CD14-positive monocyte (primary cell): ENCODE data around the gene MESD. TPM values are rescaled to one million over a fixed set of nuclear protein-coding genes. Genes with fewer than 3 reads are reported as not detected.

Experiments
- DNase-seq, 3 donors: peaks; one replicate each; pipeline ENCODE4 v3.0.0-alpha.2; 2011 to 2022
- H2AFZ ChIP-seq: 2 replicates; pipeline ENCODE4 v1.6.0; 2012; ENCODE audit warnings: mild to moderate bottlenecking, low read depth, low read length, inconsistent platforms; ENCODE audit not compliant: insufficient read depth, poor library complexity, severe bottlenecking
- H3K27ac ChIP-seq, 2 donors: 1 replicate in 1 of 2; 2 replicates in 1 of 2; pipeline ENCODE4 v1.5.1; 2012 to 2013; ENCODE audit warnings: low read length in 2 of 2, control low read depth in 1 of 2, inconsistent platforms in 1 of 2, low read depth in 1 of 2, mild to moderate bottlenecking in 1 of 2
- H3K27me3 ChIP-seq, 2 donors: one replicate each; pipeline versions ENCODE4 v1.6.0 to v1.6.1; 2011 to 2013; ENCODE audit warnings: low read length in 2 of 2; ENCODE audit not compliant: control insufficient read depth in 2 of 2, insufficient read depth in 2 of 2
- H3K36me3 ChIP-seq, 2 donors: replicated peaks in 1 of 2; 1 replicate in 1 of 2; 2 replicates in 1 of 2; pipeline versions ENCODE4 v1.5.1 to v1.6.1; 2012 to 2013; ENCODE audit warnings: low read length in 2 of 2, control low read depth in 1 of 2, inconsistent platforms in 1 of 2, mild to moderate bottlenecking in 1 of 2; ENCODE audit not compliant: insufficient read depth in 2 of 2, control insufficient read depth in 1 of 2
- H3K4me1 ChIP-seq, 2 donors: 1 replicate in 1 of 2; 2 replicates in 1 of 2; pipeline versions ENCODE4 v1.5.1 to v1.6.1; 2012 to 2013; ENCODE audit warnings: low read length in 2 of 2, control low read depth in 1 of 2, inconsistent platforms in 1 of 2, mild to moderate bottlenecking in 1 of 2, moderate library complexity in 1 of 2; ENCODE audit not compliant: insufficient read depth in 2 of 2, control insufficient read depth in 1 of 2
- H3K4me2 ChIP-seq: replicated peaks from 2 replicates; pipeline ENCODE3; 2012; ENCODE audit warnings: low read length, moderate library complexity, mild to moderate bottlenecking; ENCODE audit not compliant: poor library complexity, severe bottlenecking; ENCODE audit errors: extremely low read depth
- H3K4me3 ChIP-seq, 3 experiments: fragments of 200-600 bp in 1 of 3; sonication (generic) in 1 of 3; replicated peaks in 1 of 3; 1 replicate in 2 of 3; 2 replicates in 1 of 3; pipeline ENCODE4 v1.5.1; 2011 to 2013; ENCODE audit warnings: low read length in 3 of 3, mild to moderate bottlenecking in 3 of 3, control low read depth in 2 of 3, low read depth in 2 of 3, inconsistent platforms in 1 of 3, moderate library complexity in 1 of 3
- H3K79me2 ChIP-seq: 2 replicates; pipeline ENCODE4 v1.6.0; 2012; ENCODE audit warnings: mild to moderate bottlenecking, control low read depth, inconsistent platforms, low read length, moderate library complexity; ENCODE audit not compliant: insufficient read depth
- H3K9ac ChIP-seq: 2 replicates; pipeline ENCODE4 v1.6.0; 2017; ENCODE audit warnings: low read length, mild to moderate bottlenecking; ENCODE audit not compliant: insufficient read depth, poor library complexity, severe bottlenecking
- H3K9me3 ChIP-seq, 2 donors: replicated peaks in 1 of 2; 1 replicate in 1 of 2; 2 replicates in 1 of 2; pipeline versions ENCODE4 v1.5.1 to v1.6.1; 2012 to 2013; ENCODE audit warnings: low read length in 2 of 2, control low read depth in 1 of 2; ENCODE audit not compliant: control insufficient read depth in 1 of 2, insufficient read depth in 1 of 2
- H4K20me1 ChIP-seq: 2 replicates; pipeline ENCODE4 v1.6.0; 2012; ENCODE audit warnings: mild to moderate bottlenecking, low read length, control low read depth, moderate library complexity; ENCODE audit not compliant: insufficient read depth
- H3K27ac Mint-ChIP-seq, 7 donors: one replicate each; pipeline ENCODE4 v1.8.0; 2020; ENCODE audit warnings: mild to moderate bottlenecking in 7 of 7, mixed read lengths in 7 of 7, moderate library complexity in 6 of 7, inconsistent platforms in 2 of 7
- H3K27me3 Mint-ChIP-seq, 3 donors: one replicate each; pipeline ENCODE4 v1.8.0; 2021 to 2022; ENCODE audit warnings: low read depth in 3 of 3, mild to moderate bottlenecking in 3 of 3, mixed read lengths in 3 of 3, moderate library complexity in 3 of 3, inconsistent platforms in 1 of 3
- H3K36me3 Mint-ChIP-seq, 2 donors: one replicate each; pipeline ENCODE4 v1.8.0; 2020; ENCODE audit warnings: mixed read lengths in 2 of 2, inconsistent platforms in 1 of 2, mild to moderate bottlenecking in 1 of 2
- H3K4me1 Mint-ChIP-seq: one replicate; pipeline ENCODE4 v1.8.0; 2020; ENCODE audit warnings: mild to moderate bottlenecking, mixed read lengths
- H3K4me3 Mint-ChIP-seq, 2 donors: one replicate each; pipeline ENCODE4 v1.8.0; 2020; ENCODE audit warnings: mild to moderate bottlenecking in 2 of 2, mixed read lengths in 2 of 2, moderate library complexity in 1 of 2
- H3K9me3 Mint-ChIP-seq, 7 donors: one replicate each; pipeline ENCODE4 v1.8.0; 2020 to 2022; ENCODE audit warnings: mixed read lengths in 7 of 7, mild to moderate bottlenecking in 6 of 7, moderate library complexity in 6 of 7, inconsistent platforms in 2 of 7
- WGBS: methylation state at CpG from one replicate; pipeline ENCODE4 v1.1.5; 2013; ENCODE audit warnings: missing lambda C conversion rate; ENCODE audit not compliant: insufficient coverage; 5-methylcytosine and 5-hydroxymethylcytosine counted together
- intact Hi-C, 2 donors: fragments of 100-400 bp; cut with micrococcal nuclease; formaldehyde crosslinking; loops; one replicate each; pipeline versions ENCODE4 v1.15.0 to v1.15.1; 2023
- polyA plus RNA-seq, 3 donors: library from polyadenylated mRNA; depleted of rRNA in 1 of 3; unstranded in 2 of 3; stranded (reverse) in 1 of 3; fragments of 300-500 nt in 2 of 3; fragments of >200 nt in 1 of 3; fragmentation: Illumina TruSeq in 2 of 3; gene quantifications; 1 replicate in 2 of 3; 2 replicates in 1 of 3; pipeline ENCODE4 v1.2.3, GENCODE V29; 2012 to 2021
- TF ChIP-seq, protein P1 (sequence below): fragments of 200-600 bp; IDR thresholded peaks from one replicate; pipeline ENCODE4 v1.8.0; 2022; ENCODE audit warnings: antibody characterized with exemption, mild to moderate bottlenecking

Gene MESD
- polyA plus RNA-seq, 3 donors: 5.6 to 15.7 (median 13.1) TPM

GRCh38 chr15:81029414-81030300 lies 40.0 kb upstream of the MESD start:
- DNase-seq: peak; percentile 29 to 70 (median 43)
- Histone ChIP-seq H3K4me3 (peak overlapping the region in 1 of 3 experiments; percentile 25), H3K4me2 (peak overlapping the region; percentile 31), H2AFZ (no peak overlapping the region), H3K79me2 (no peaks in the 10 kb centered on the region), H3K4me1 (peaks cover 33 to 38% of the 10 kb centered on the region in 2 donors), H4K20me1 (no peaks in the 10 kb centered on the region), H3K9me3 (no peaks in the 10 kb centered on the region), H3K9ac (no peak overlapping the region), H3K36me3 (no peaks in the 10 kb centered on the region), H3K27me3 (no peaks in the 10 kb centered on the region), H3K27ac (peak overlapping the region in 1 of 2 donors; percentile 35)
- H3K36me3 Mint-ChIP-seq: peaks cover 3% of the 10 kb centered on the region in 2 donors
- WGBS: 100% methylated on average over 1 of the region's 3 CpGs
- peaks cover 34% of the 10 kb centered on the region for H3K4me1 Mint-ChIP-seq
- peaks cover 0 to 5% (median 3%) of the 10 kb centered on the region in 7 donors for H3K9me3 Mint-ChIP-seq
- intact Hi-C loops: loop anchor here in 1 of 2 donors (10.0 kb wide), 1 partner anchor 45 kb away; the partner anchor contains the start of gene MESD
- peak overlapping the region in 1 of 2 donors; percentile 50 for H3K4me3 Mint-ChIP-seq
- TF ChIP-seq, protein P1, sequence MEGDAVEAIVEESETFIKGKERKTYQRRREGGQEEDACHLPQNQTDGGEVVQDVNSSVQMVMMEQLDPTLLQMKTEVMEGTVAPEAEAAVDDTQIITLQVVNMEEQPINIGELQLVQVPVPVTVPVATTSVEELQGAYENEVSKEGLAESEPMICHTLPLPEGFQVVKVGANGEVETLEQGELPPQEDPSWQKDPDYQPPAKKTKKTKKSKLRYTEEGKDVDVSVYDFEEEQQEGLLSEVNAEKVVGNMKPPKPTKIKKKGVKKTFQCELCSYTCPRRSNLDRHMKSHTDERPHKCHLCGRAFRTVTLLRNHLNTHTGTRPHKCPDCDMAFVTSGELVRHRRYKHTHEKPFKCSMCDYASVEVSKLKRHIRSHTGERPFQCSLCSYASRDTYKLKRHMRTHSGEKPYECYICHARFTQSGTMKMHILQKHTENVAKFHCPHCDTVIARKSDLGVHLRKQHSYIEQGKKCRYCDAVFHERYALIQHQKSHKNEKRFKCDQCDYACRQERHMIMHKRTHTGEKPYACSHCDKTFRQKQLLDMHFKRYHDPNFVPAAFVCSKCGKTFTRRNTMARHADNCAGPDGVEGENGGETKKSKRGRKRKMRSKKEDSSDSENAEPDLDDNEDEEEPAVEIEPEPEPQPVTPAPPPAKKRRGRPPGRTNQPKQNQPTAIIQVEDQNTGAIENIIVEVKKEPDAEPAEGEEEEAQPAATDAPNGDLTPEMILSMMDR: no peak
- H3K27me3 Mint-ChIP-seq: peaks cover 0 to 5% (median 0%) of the 10 kb centered on the region in 3 donors
- H3K27ac Mint-ChIP-seq: peak overlapping the region; percentile 48 to 88 (median 82)

DNA sequence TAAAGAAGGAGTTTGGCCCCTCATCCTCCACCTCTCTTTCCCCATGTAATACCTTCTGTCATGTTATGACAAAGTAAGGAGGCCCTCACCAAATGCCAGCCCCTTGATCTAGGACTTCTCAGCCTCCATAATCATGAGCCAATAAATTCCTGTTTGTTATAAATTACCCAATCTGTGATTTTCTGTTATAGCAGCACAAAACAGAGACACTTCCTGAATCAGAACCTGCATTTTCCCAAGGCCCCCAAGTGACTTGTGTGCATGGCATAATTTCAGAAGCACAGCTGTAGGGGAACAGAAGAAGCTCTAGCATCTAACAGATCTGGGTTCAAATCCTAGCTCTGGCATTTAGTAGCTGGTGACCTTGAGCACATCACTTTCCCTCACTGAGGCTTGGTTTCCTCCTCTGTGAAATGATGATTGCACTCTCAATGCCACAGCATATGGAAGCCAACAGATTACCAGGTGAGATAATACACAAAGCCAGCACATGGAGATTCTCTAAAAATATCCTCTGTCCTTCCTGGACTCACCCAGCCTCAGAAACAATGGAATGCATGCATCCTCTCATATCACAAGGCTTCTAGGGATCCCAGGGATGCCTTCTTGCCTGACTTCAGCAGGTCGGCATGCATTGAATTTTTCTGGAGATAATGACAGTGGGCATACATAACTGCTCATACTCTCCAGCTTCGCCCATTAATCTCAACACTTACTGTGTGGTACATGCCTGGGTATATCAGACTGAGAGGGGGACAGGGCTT lies 37.4 kb upstream of the MESD start:
- peaks cover 0 to 5% (median 0%) of the 10 kb centered on the region in 3 donors for H3K27me3 Mint-ChIP-seq
- Histone ChIP-seq H2AFZ (no peak overlapping the region), H3K27me3 (no peaks in the 10 kb centered on the region), H3K27ac (no peak overlapping the region), H3K9me3 (no peaks in the 10 kb centered on the region), H3K4me3 (no peak overlapping the region), H3K79me2 (no peaks in the 10 kb centered on the region), H3K36me3 (no peaks in the 10 kb centered on the region), H4K20me1 (no peaks in the 10 kb centered on the region), H3K4me1 (peaks cover 57 to 64% of the 10 kb centered on the region in 2 donors), H3K9ac (no peak overlapping the region), H3K4me2 (no peak overlapping the region)
- intact Hi-C loops: no loop called here
- TF ChIP-seq, protein P1: no peak
- peaks cover 57% of the 10 kb centered on the region for H3K4me1 Mint-ChIP-seq
- DNase-seq: peak in 1 of 3 donors; percentile 8
- H3K4me3 Mint-ChIP-seq: no peak overlapping the region
- H3K9me3 Mint-ChIP-seq: peaks cover 0 to 5% (median 3%) of the 10 kb centered on the region in 7 donors
- WGBS: no CpG with 5 or more reads among the region's 2 CpGs
- peaks cover 3% of the 10 kb centered on the region in 2 donors for H3K36me3 Mint-ChIP-seq
- no peak overlapping the region for H3K27ac Mint-ChIP-seq
